ENCODE measurements around the gene CNNM2. TPM values are rescaled to one million over a fixed set of nuclear protein-coding genes. Genes with fewer than 3 reads are reported as not detected.

The CNNM2 gene
- total RNA-seq, 6 experiments from 2014 or later, result 7.7 to 9.1 (median 8.1) TPM

DNA sequence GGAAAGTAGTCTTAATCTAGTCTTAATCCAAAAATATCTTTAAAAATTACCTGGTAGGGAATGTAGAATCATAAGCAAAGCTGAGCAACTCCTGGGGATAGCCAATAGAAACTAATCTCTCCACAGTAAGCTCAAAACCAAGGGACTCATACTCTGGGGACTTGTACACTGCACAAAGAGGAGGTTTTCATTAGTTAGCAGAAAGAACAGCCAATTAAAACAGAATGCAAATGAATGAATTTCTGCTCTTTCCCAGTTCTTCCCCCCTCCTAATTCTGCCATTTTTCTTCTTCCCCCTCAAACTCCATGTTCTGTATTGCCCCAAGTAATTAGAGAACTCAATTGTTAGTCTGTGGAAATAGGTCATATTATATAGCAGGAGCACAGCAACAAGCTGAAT lies 188.4 kb downstream of the CNNM2 start:
- no peak overlapping the region for H3K4me3 Mint-ChIP-seq
- H3K36me3 Mint-ChIP-seq (ENCODE audit: low read depth), result peaks cover 32% of the 10 kb centered on the region
- DNase-seq, result no peak
- peaks cover 47% of the 10 kb centered on the region for H3K4me1 Mint-ChIP-seq (ENCODE audit: low read depth)
- no peaks in the 10 kb centered on the region for H3K9me3 Mint-ChIP-seq
- no peak for TF ChIP-seq CTCF (IDR thresholded peaks at IDR 0.05)
- H3K27ac Mint-ChIP-seq, result no peak overlapping the region
- H3K27me3 Mint-ChIP-seq (ENCODE audit: insufficient read depth), result no peaks in the 10 kb centered on the region

DNA sequence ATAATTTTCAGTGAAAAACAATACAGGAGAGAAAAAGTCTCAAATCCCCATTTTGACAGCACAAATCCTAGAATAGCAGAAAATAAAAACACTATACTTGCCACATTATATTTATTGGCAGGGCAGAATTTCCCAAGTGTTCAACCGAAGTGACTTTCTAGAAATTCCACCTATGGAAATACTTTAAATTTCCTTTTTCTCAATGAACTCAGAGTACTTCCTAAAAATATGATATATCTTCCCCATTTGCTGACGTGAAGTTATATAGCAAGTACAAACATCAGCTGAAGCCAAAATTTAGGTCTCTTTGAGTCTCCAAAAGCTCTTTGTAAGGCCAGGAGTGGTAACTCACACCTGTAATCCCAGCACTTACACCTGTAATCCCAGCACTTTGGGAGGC lies 191.7 kb downstream of the CNNM2 start:
- H3K9me3 Mint-ChIP-seq, result no peaks in the 10 kb centered on the region
- peaks cover 36% of the 10 kb centered on the region for H3K4me1 Mint-ChIP-seq (ENCODE audit: low read depth)
- DNase-seq, result no peak
- TF ChIP-seq CTCF (IDR thresholded peaks at IDR 0.05), result no peak
- H3K4me3 Mint-ChIP-seq, result no peak overlapping the region
- no peaks in the 10 kb centered on the region for H3K27me3 Mint-ChIP-seq (ENCODE audit: insufficient read depth)
- H3K27ac Mint-ChIP-seq, result no peak overlapping the region
- peaks cover 19% of the 10 kb centered on the region for H3K36me3 Mint-ChIP-seq (ENCODE audit: low read depth)

- H3K9me3 Mint-ChIP-seq, result no peaks in the 10 kb centered on the region
- H3K4me1 Mint-ChIP-seq (ENCODE audit: low read depth), result peaks cover 35% of the 10 kb centered on the region
- no peak for TF ChIP-seq CTCF (IDR thresholded peaks at IDR 0.05)
- H3K4me3 Mint-ChIP-seq, result no peak overlapping the region
- no peak overlapping the region for H3K27ac Mint-ChIP-seq
- peaks cover 17% of the 10 kb centered on the region for H3K36me3 Mint-ChIP-seq (ENCODE audit: low read depth)
- no peak for DNase-seq
- H3K27me3 Mint-ChIP-seq (ENCODE audit: insufficient read depth), result no peaks in the 10 kb centered on the region
Observed at GRCh38 chr10:103110407-103110806, 192.3 kb downstream of the CNNM2 start.

- H3K27me3 Mint-ChIP-seq (ENCODE audit: insufficient read depth), result no peaks in the 10 kb centered on the region
- H3K9me3 Mint-ChIP-seq, result no peaks in the 10 kb centered on the region
- peak; percentile 3 for DNase-seq
- H3K4me3 Mint-ChIP-seq, result no peak overlapping the region
- H3K36me3 Mint-ChIP-seq (ENCODE audit: low read depth), result peaks cover 15% of the 10 kb centered on the region
- no peak for TF ChIP-seq CTCF (IDR thresholded peaks at IDR 0.05)
- peaks cover 34% of the 10 kb centered on the region for H3K4me1 Mint-ChIP-seq (ENCODE audit: low read depth)
- H3K27ac Mint-ChIP-seq, result peak overlapping the region; percentile 65
Observed at GRCh38 chr10:103111031-103111917, 193.2 kb downstream of the CNNM2 start.

DNA sequence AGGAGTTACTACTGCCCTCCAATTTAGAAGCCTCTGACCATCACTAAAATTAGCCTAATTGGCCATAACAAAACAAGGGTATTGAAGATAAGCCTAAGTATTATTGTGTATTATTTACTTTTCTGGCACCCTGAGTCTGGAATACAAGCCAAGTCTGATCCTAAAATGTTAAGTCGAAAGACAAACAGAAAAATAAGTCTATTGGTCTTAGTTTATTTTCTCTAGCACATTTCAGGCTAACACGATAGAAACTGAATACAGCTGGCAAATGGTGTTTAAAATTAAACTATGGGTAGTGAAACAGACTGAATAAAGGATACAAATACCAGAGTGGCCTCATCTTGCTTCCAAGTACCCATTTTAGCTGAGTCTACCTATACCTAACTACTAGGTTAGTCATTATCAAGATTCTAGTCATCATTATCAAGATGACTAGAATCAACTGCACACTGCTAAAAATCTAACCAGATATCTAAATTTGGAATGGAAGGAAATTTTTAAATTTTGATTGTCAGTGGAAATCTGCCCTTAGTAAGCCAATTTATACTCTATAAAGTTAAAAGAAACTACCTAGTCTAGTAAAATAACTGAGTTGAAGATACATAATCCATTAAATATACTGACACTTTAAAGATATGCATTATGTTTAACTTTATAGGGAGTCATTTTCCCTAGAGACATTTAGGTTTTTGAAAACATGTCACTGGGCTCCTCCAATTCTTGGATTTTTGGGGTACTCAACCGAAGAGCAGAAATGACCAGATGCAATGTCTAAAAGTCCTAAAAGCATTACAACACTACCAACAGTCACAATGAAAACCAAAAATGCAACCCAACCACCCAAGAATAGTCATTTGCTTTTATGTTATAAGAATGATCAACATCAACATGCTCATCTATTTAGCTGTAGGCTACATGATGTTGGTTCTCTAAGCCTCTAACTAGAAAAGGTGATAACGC lies 194.1 kb downstream of the CNNM2 start:
- H3K36me3 Mint-ChIP-seq (ENCODE audit: low read depth), result peaks cover 15% of the 10 kb centered on the region
- no peak for TF ChIP-seq CTCF (IDR thresholded peaks at IDR 0.05)
- H3K27ac Mint-ChIP-seq, result peak overlapping the region; percentile 65; the same call in 1 of the 2 replicates
- no peaks in the 10 kb centered on the region for H3K9me3 Mint-ChIP-seq
- H3K4me3 Mint-ChIP-seq, result no peak overlapping the region
- peaks cover 34% of the 10 kb centered on the region for H3K4me1 Mint-ChIP-seq (ENCODE audit: low read depth)
- DNase-seq, result no peak
- H3K27me3 Mint-ChIP-seq (ENCODE audit: insufficient read depth), result no peaks in the 10 kb centered on the region
